Measurements from ENCODE around the gene NRG2. TPM values are rescaled to one million over a fixed set of nuclear protein-coding genes. Genes with fewer than 3 reads are reported as not detected.

NRG2 gene
- total RNA-seq, 1 experiment from 2014 or later = not detected

GRCh38 chr5:140072812-140073211 lies 29.7 kb upstream of the NRG2 start:
- intact Hi-C loops (cut with micrococcal nuclease; ENCODE audit: unreplicated experiment) = loop anchor here (1.0 kb wide), 2 partner anchors 71 to 84 kb away; no protein-coding TSS in a partner anchor
- no TSS peak for BruUV-seq (replicated peaks)
- H3K27ac ChIP-seq (ENCODE audit: low read depth, low read length, poor library complexity, severe bottlenecking) = no peak overlapping the region
- H3K27me3 ChIP-seq (replicated peaks; ENCODE audit: insufficient read depth, low read depth, low read length, poor library complexity) = peaks cover 17% of the 10 kb centered on the region
- CTCF ChIA-PET = interaction anchor here (0.6 to 1.5 kb wide), 6 partner anchors 64 to 648 kb away, joined by 3 to 5 read pairs (median 3); no protein-coding TSS in a partner anchor
- no peak overlapping the region for H3K4me3 ChIP-seq (ENCODE audit: low read depth, low read length, poor library complexity, severe bottlenecking)
- H3K4me1 ChIP-seq (ENCODE audit: insufficient read depth, low read length, poor library complexity, severe bottlenecking) = no peaks in the 10 kb centered on the region
- POLR2A ChIA-PET (ENCODE audit: low non-redundant PET) = no interaction called here
- no peaks in the 10 kb centered on the region for H3K36me3 ChIP-seq (ENCODE audit: insufficient read depth, low read length, poor library complexity, severe bottlenecking)
- no peak for TF ChIP-seq EZH2 (IDR thresholded peaks at IDR 0.05; ENCODE audit: borderline replicate concordance, low read depth, low read length, poor library complexity, severe bottlenecking)
- no peak for TF ChIP-seq CTCF (conservative IDR thresholded peaks at IDR 0.05; ENCODE audit: low read depth, low read length)
- no peaks in the 10 kb centered on the region for H3K9me3 ChIP-seq (ENCODE audit: low read depth, low read length, poor library complexity, severe bottlenecking)
- DNase-seq (ENCODE audit: low spot score) = no peak

- intact Hi-C loops (cut with micrococcal nuclease; ENCODE audit: unreplicated experiment) = no loop called here
- POLR2A ChIA-PET (ENCODE audit: low non-redundant PET) = no interaction called here
- Histone ChIP-seq H3K9me3 (ENCODE audit: low read depth, low read length, poor library complexity, severe bottlenecking) (no peaks in the 10 kb centered on the region), H3K36me3 (ENCODE audit: insufficient read depth, low read length, poor library complexity, severe bottlenecking) (no peaks in the 10 kb centered on the region), H3K4me3 (ENCODE audit: low read depth, low read length, poor library complexity, severe bottlenecking) (no peak overlapping the region), H3K27ac (ENCODE audit: low read depth, low read length, poor library complexity, severe bottlenecking) (no peak overlapping the region), H3K27me3 (replicated peaks; ENCODE audit: insufficient read depth, low read depth, low read length, poor library complexity) (peaks cover 87% of the 10 kb centered on the region), H3K4me1 (ENCODE audit: insufficient read depth, low read length, poor library complexity, severe bottlenecking) (no peaks in the 10 kb centered on the region)
- no TSS peak for BruUV-seq (replicated peaks)
- no peak for TF ChIP-seq EZH2 (IDR thresholded peaks at IDR 0.05; ENCODE audit: borderline replicate concordance, low read depth, low read length, poor library complexity, severe bottlenecking)
- no peak for TF ChIP-seq CTCF (conservative IDR thresholded peaks at IDR 0.05; ENCODE audit: low read depth, low read length)
- no peak for DNase-seq (ENCODE audit: low spot score)
- CTCF ChIA-PET = no interaction called here
These were observed 17.7 kb upstream of the NRG2 start for GRCh38 chr5:140060816-140061215.

GRCh38 chr5:140058212-140058932 lies 15.3 kb upstream of the NRG2 start:
- H3K4me1 ChIP-seq (ENCODE audit: insufficient read depth, low read length, poor library complexity, severe bottlenecking) = no peaks in the 10 kb centered on the region
- H3K4me3 ChIP-seq (ENCODE audit: low read depth, low read length, poor library complexity, severe bottlenecking) = no peak overlapping the region
- POLR2A ChIA-PET (ENCODE audit: low non-redundant PET) = no interaction called here
- H3K27me3 ChIP-seq (replicated peaks; ENCODE audit: insufficient read depth, low read depth, low read length, poor library complexity) = peaks cover 72% of the 10 kb centered on the region
- no peak overlapping the region for H3K27ac ChIP-seq (ENCODE audit: low read depth, low read length, poor library complexity, severe bottlenecking)
- H3K9me3 ChIP-seq (ENCODE audit: low read depth, low read length, poor library complexity, severe bottlenecking) = no peaks in the 10 kb centered on the region
- DNase-seq (ENCODE audit: low spot score) = no peak
- intact Hi-C loops (cut with micrococcal nuclease; ENCODE audit: unreplicated experiment) = no loop called here
- BruUV-seq (replicated peaks) = no TSS peak
- CTCF ChIA-PET = no interaction called here
- TF ChIP-seq EZH2 (IDR thresholded peaks at IDR 0.05; ENCODE audit: borderline replicate concordance, low read depth, low read length, poor library complexity, severe bottlenecking) = no peak
- no peak for TF ChIP-seq CTCF (conservative IDR thresholded peaks at IDR 0.05; ENCODE audit: low read depth, low read length)
- no peaks in the 10 kb centered on the region for H3K36me3 ChIP-seq (ENCODE audit: insufficient read depth, low read length, poor library complexity, severe bottlenecking)
